Neural progenitor cell (in vitro differentiated cells): ENCODE measurements around the gene PGM5. TPM values are rescaled to one million over a fixed set of nuclear protein-coding genes. Genes with fewer than 3 reads are reported as not detected.
A peak's percentile ranks its signal among the peaks of the same experiment; 100 is the strongest.

ENCODE experiments used
- DNase-seq: peaks from one replicate; pipeline ENCODE4 v3.0.0-alpha.2; 2016; ENCODE audit warnings: low spot score
- H2AFZ ChIP-seq: fragments of 200-600 bp; sonication (generic); replicated peaks from 2 replicates; pipeline ENCODE4 v1.6.1; 2016; ENCODE audit warnings: antibody characterized with exemption
- H3F3A ChIP-seq: fragments of 200-600 bp; sonication (generic); 2 replicates; pipeline ENCODE4 v1.6.1; 2016; ENCODE audit warnings: antibody characterized with exemption, low read depth
- H3K27ac ChIP-seq: fragments of 200-600 bp; sonication (generic); 2 replicates; pipeline ENCODE4 v1.5.1; 2016; ENCODE audit warnings: mild to moderate bottlenecking
- H3K27me3 ChIP-seq: fragments of 200-600 bp; sonication (generic); 2 replicates; pipeline ENCODE4 v1.6.1; 2016; ENCODE audit warnings: mild to moderate bottlenecking, moderate library complexity
- H3K36me3 ChIP-seq: fragments of 200-600 bp; sonication (generic); 2 replicates; pipeline ENCODE4 v1.5.1; 2016
- H3K4me1 ChIP-seq: fragments of 200-600 bp; sonication (generic); 2 replicates; pipeline ENCODE4 v1.6.1; 2016; ENCODE audit warnings: mixed run types
- H3K4me2 ChIP-seq: fragments of 200-600 bp; sonication (generic); 2 replicates; pipeline ENCODE4 v1.6.1; 2016
- H3K4me3 ChIP-seq: fragments of 200-600 bp; sonication (generic); 2 replicates; pipeline ENCODE4 v1.5.1; 2016
- H3K79me2 ChIP-seq: fragments of 200-600 bp; sonication (generic); 2 replicates; pipeline ENCODE4 v1.6.1; 2016; ENCODE audit warnings: low read depth
- H3K9ac ChIP-seq: fragments of 200-600 bp; sonication (generic); 2 replicates; pipeline ENCODE4 v1.6.1; 2016
- H3K9me3 ChIP-seq: fragments of 200-600 bp; sonication (generic); 2 replicates; pipeline ENCODE4 v1.5.1; 2016; ENCODE audit warnings: low read depth
- H4K20me1 ChIP-seq: fragments of 200-600 bp; sonication (generic); 2 replicates; pipeline ENCODE4 v1.6.1; 2016; ENCODE audit warnings: low read depth
- H3K27ac Mint-ChIP-seq: 3 replicates; pipeline ENCODE4 v1.8.0; 2021; ENCODE audit warnings: mixed read lengths
- H3K27me3 Mint-ChIP-seq: 2 replicates; pipeline ENCODE4 v1.8.0; 2022; ENCODE audit warnings: low read depth, mild to moderate bottlenecking, inconsistent platforms, moderate library complexity, mixed read lengths; ENCODE audit not compliant: insufficient read depth
- H3K36me3 Mint-ChIP-seq: 3 replicates; pipeline ENCODE4 v1.8.0; 2021; ENCODE audit warnings: mixed read lengths
- H3K4me1 Mint-ChIP-seq: 3 replicates; pipeline ENCODE4 v1.8.0; 2021; ENCODE audit warnings: mixed read lengths
- H3K4me3 Mint-ChIP-seq: 3 replicates; pipeline ENCODE4 v1.8.0; 2021; ENCODE audit warnings: mild to moderate bottlenecking, moderate library complexity, mixed read lengths
- H3K9me3 Mint-ChIP-seq: 3 replicates; pipeline ENCODE4 v1.8.0; 2020; ENCODE audit warnings: mixed read lengths
- CTCF ChIP-seq: fragments of 200-600 bp; sonication (generic); IDR thresholded peaks from 2 replicates; pipeline ENCODE4 v1.5.1; 2017; ENCODE audit warnings: antibody characterized with exemption, mild to moderate bottlenecking
- EZH2 ChIP-seq: fragments of 200-600 bp; sonication (generic); IDR thresholded peaks from 2 replicates; pipeline ENCODE4 v1.6.1; 2017; ENCODE audit warnings: antibody characterized with exemption, mild to moderate bottlenecking, moderate library complexity
- EZH2phosphoT487 ChIP-seq: fragments of 200-600 bp; sonication (generic); IDR thresholded peaks from 2 replicates; pipeline ENCODE4 v1.6.1; 2017; ENCODE audit warnings: antibody characterized with exemption
- total RNA-seq: library from RNA; depleted of rRNA; stranded (reverse); fragments of >200 nt; gene quantifications from 2 replicates; pipeline ENCODE4 v1.2.3, GENCODE V29; 2015; ENCODE audit warnings: low replicate concordance

The PGM5 gene
- total RNA-seq, 1 donor from 2014 or later: 2.0 TPM

- H3K9me3 Mint-ChIP-seq: no peaks in the 10 kb centered on the region
- peaks cover 13% of the 10 kb centered on the region for H3K4me1 Mint-ChIP-seq
- Histone ChIP-seq H3K9me3 (no peaks in the 10 kb centered on the region), H3F3A (no peaks in the 10 kb centered on the region), H3K4me2 (no peak overlapping the region), H3K79me2 (no peaks in the 10 kb centered on the region), H3K36me3 (no peaks in the 10 kb centered on the region), H4K20me1 (no peaks in the 10 kb centered on the region), H2AFZ (no peak overlapping the region), H3K4me1 (peaks cover 5% of the 10 kb centered on the region), H3K9ac (no peak overlapping the region), H3K4me3 (no peak overlapping the region), H3K27ac (no peak overlapping the region), H3K27me3 (peaks cover 100% of the 10 kb centered on the region)
- peaks cover 3% of the 10 kb centered on the region for H3K27me3 Mint-ChIP-seq
- H3K36me3 Mint-ChIP-seq: no peaks in the 10 kb centered on the region
- DNase-seq: no peak
- no peak overlapping the region for H3K27ac Mint-ChIP-seq
- TF ChIP-seq EZH2phosphoT487: no peak
- TF ChIP-seq EZH2: no peak
- no peak for TF ChIP-seq CTCF
- no peak overlapping the region for H3K4me3 Mint-ChIP-seq
Observed at GRCh38 chr9:68545033-68545705, 188.8 kb downstream of the PGM5 start.

- H3K27me3 ChIP-seq: peaks cover 100% of the 10 kb centered on the region
- no peaks in the 10 kb centered on the region for H3K79me2 ChIP-seq
- Mint-ChIP-seq H3K27me3 (peaks cover 3% of the 10 kb centered on the region), H3K36me3 (no peaks in the 10 kb centered on the region), H3K27ac (peak overlapping the region; percentile 58), H3K9me3 (no peaks in the 10 kb centered on the region), H3K4me1 (peaks cover 7% of the 10 kb centered on the region), H3K4me3 (no peak overlapping the region)
- H3K27ac ChIP-seq: no peak overlapping the region
- no peak overlapping the region for H3K9ac ChIP-seq
- no peaks in the 10 kb centered on the region for H3F3A ChIP-seq
- no peak for DNase-seq
- H4K20me1 ChIP-seq: no peaks in the 10 kb centered on the region
- no peak overlapping the region for H3K4me2 ChIP-seq
- TF ChIP-seq EZH2 (no peak), EZH2phosphoT487 (no peak), CTCF (no peak)
- no peak overlapping the region for H3K4me3 ChIP-seq
- H3K4me1 ChIP-seq: no peaks in the 10 kb centered on the region
- no peaks in the 10 kb centered on the region for H3K36me3 ChIP-seq
- H2AFZ ChIP-seq: no peak overlapping the region
- no peaks in the 10 kb centered on the region for H3K9me3 ChIP-seq
Observed at GRCh38 chr9:68546596-68547390, 190.4 kb downstream of the PGM5 start.

- Histone ChIP-seq H2AFZ (no peak overlapping the region), H3K79me2 (no peaks in the 10 kb centered on the region), H3K4me3 (no peak overlapping the region), H3K4me1 (no peaks in the 10 kb centered on the region), H3K4me2 (no peak overlapping the region), H4K20me1 (no peaks in the 10 kb centered on the region), H3K36me3 (no peaks in the 10 kb centered on the region), H3K27me3 (peaks cover 100% of the 10 kb centered on the region), H3K9me3 (no peaks in the 10 kb centered on the region), H3K27ac (no peak overlapping the region), H3K9ac (no peak overlapping the region), H3F3A (no peaks in the 10 kb centered on the region)
- no peak for TF ChIP-seq EZH2phosphoT487
- TF ChIP-seq CTCF: no peak
- TF ChIP-seq EZH2: no peak
- Mint-ChIP-seq H3K9me3 (no peaks in the 10 kb centered on the region), H3K27ac (no peak overlapping the region), H3K36me3 (no peaks in the 10 kb centered on the region), H3K4me1 (peaks cover 12% of the 10 kb centered on the region), H3K4me3 (no peak overlapping the region), H3K27me3 (peaks cover 3% of the 10 kb centered on the region)
- no peak for DNase-seq
Observed at GRCh38 chr9:68547417-68547816, 191.0 kb downstream of the PGM5 start.
